DND-41 (cell line): ENCODE measurements around the gene INAFM1.

Experiments
- ATAC-seq: fragments of 200-7000 bp; cut with Tn5 transposase; 3 replicates; pipeline ENCODE4 v1.9.1; 2021; ENCODE audit warnings: low read depth; ENCODE audit not compliant: insufficient read depth
- DNase-seq: peaks from one replicate; pipeline ENCODE4 v3.0.0-alpha.2; 2020
- H2AFZ ChIP-seq: 2 replicates; pipeline ENCODE4 v1.6.0; 2012; ENCODE audit warnings: low read depth, low read length
- H3K27ac ChIP-seq: 2 replicates; pipeline ENCODE4 v1.5.1; 2012; ENCODE audit warnings: low read length, inconsistent platforms
- H3K27me3 ChIP-seq: fragments of 200-600 bp; sonication (generic); 2 replicates; pipeline ENCODE4 v1.6.0; 2012; ENCODE audit warnings: low read length, mild to moderate bottlenecking, inconsistent platforms; ENCODE audit not compliant: insufficient read depth, poor library complexity
- H3K36me3 ChIP-seq: 2 replicates; pipeline ENCODE4 v1.5.1; 2012; ENCODE audit warnings: low read length, inconsistent platforms; ENCODE audit not compliant: insufficient read depth
- H3K4me1 ChIP-seq: 2 replicates; pipeline ENCODE4 v1.5.1; 2012; ENCODE audit warnings: mild to moderate bottlenecking, low read length; ENCODE audit not compliant: insufficient read depth
- H3K4me2 ChIP-seq: 2 replicates; pipeline ENCODE4 v1.6.0; 2012; ENCODE audit warnings: mild to moderate bottlenecking, moderate library complexity, low read length, inconsistent platforms; ENCODE audit not compliant: insufficient read depth
- H3K4me3 ChIP-seq, 2 experiments: fragments of 200-600 bp in 1 of 2; shearing (Covaris generic) in 1 of 2; 2 replicates each; pipeline ENCODE4 v1.5.1; 2012 to 2016; ENCODE audit warnings: inconsistent platforms in 2 of 2, low read length in 2 of 2, mild to moderate bottlenecking in 2 of 2, low read depth in 1 of 2, moderate library complexity in 1 of 2
- H3K79me2 ChIP-seq: 2 replicates; pipeline ENCODE4 v1.6.0; 2012; ENCODE audit warnings: low read length, inconsistent platforms; ENCODE audit not compliant: insufficient read depth
- H3K9ac ChIP-seq: 2 replicates; pipeline ENCODE4 v1.6.0; 2012; ENCODE audit warnings: low read depth, mild to moderate bottlenecking, inconsistent platforms, low read length, moderate library complexity
- H3K9me3 ChIP-seq: 2 replicates; pipeline ENCODE4 v1.5.1; 2012; ENCODE audit warnings: low read length, moderate library complexity, mild to moderate bottlenecking, inconsistent platforms; ENCODE audit not compliant: insufficient read depth, severe bottlenecking
- H4K20me1 ChIP-seq: 2 replicates; pipeline ENCODE4 v1.6.0; 2012; ENCODE audit warnings: low read length; ENCODE audit not compliant: insufficient read depth
- EZH2 ChIP-seq: IDR thresholded peaks from 3 replicates; pipeline ENCODE4 v1.6.1; 2012; ENCODE audit warnings: borderline replicate concordance, low read depth, mild to moderate bottlenecking, moderate library complexity, low read length, inconsistent platforms; ENCODE audit not compliant: severe bottlenecking
- TF ChIP-seq, protein P1 (sequence below): IDR thresholded peaks from 2 replicates; pipeline ENCODE4 v1.5.1; 2012; ENCODE audit warnings: borderline replicate concordance, low read length, moderate library complexity, mild to moderate bottlenecking; ENCODE audit not compliant: poor library complexity, severe bottlenecking; ENCODE audit errors: extremely low read depth

The INAFM1 gene

DNA sequence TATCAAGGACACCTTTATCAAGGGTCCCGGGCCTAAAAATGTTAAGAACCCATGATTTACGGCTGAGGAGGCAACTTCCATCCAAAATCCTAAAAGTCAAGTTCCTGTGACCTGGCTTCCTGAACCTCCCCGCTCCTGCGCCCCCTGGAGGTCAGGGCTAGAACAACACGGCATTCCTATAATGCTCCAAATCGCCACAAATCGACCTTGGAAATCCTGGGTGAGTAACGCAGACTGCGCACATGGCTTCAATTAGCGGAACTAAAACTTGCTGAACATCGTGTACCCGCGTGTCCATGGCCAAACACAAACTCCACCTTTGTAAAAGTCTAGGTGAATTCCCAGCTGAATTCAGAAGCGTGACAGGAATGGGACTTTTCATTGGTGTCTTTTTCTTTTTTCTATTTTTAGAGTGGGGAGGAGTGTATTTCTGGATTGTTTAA, 30.6 kb downstream of the INAFM1 start:
- no peaks in the 10 kb centered on the region for H3K79me2 ChIP-seq
- H3K27ac ChIP-seq, result no peak overlapping the region

DNA sequence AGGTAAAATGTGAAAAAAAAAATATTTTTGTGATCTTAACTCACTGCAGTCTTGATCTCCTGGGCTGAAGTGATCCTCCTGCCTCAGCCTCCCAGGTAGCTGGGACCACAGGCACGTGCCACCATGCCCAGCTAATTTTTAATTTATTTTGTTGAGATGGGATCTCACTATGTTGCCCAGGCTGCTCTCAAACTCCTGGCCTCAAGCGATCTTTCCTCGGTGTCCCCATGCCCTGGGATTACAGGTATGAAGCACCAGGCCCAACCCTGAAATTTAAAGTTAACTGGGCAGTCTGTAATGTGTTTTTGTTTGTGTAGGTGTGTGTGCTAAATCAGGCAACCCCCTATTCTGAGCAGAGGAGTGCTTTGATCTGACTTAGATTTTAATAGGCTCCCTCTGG, 31.6 kb downstream of the INAFM1 start:
- Histone ChIP-seq H3K4me2 (no peak overlapping the region), H3K27ac (no peak overlapping the region), H4K20me1 (no peaks in the 10 kb centered on the region), H3K9ac (no peak overlapping the region), H3K36me3 (no peaks in the 10 kb centered on the region), H3K27me3 (no peaks in the 10 kb centered on the region), H3K4me1 (0 out of 2 replicates have a peak, but pooled peaks cover 5% of the 10 kb centered on the region), H3K4me3 (no peak overlapping the region), H3K79me2 (no peaks in the 10 kb centered on the region), H2AFZ (no peak overlapping the region), H3K9me3 (no peaks in the 10 kb centered on the region)
- no peak for ATAC-seq
- TF ChIP-seq, protein P1, sequence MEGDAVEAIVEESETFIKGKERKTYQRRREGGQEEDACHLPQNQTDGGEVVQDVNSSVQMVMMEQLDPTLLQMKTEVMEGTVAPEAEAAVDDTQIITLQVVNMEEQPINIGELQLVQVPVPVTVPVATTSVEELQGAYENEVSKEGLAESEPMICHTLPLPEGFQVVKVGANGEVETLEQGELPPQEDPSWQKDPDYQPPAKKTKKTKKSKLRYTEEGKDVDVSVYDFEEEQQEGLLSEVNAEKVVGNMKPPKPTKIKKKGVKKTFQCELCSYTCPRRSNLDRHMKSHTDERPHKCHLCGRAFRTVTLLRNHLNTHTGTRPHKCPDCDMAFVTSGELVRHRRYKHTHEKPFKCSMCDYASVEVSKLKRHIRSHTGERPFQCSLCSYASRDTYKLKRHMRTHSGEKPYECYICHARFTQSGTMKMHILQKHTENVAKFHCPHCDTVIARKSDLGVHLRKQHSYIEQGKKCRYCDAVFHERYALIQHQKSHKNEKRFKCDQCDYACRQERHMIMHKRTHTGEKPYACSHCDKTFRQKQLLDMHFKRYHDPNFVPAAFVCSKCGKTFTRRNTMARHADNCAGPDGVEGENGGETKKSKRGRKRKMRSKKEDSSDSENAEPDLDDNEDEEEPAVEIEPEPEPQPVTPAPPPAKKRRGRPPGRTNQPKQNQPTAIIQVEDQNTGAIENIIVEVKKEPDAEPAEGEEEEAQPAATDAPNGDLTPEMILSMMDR, result no peak
- TF ChIP-seq EZH2, result no peak
- no peak for DNase-seq

More for the DNA sequence above, 30.6 kb downstream of the INAFM1 start:
- ATAC-seq, result no peak
- no peaks in the 10 kb centered on the region for H3K9me3 ChIP-seq
- DNase-seq, result peak; percentile 58
- H3K4me2 ChIP-seq, result no peak overlapping the region
- no peak overlapping the region for H3K9ac ChIP-seq
- H4K20me1 ChIP-seq, result no peaks in the 10 kb centered on the region
- H3K36me3 ChIP-seq, result no peaks in the 10 kb centered on the region
- TF ChIP-seq, protein P1, result peak; percentile 99
- no peak for TF ChIP-seq EZH2
- H2AFZ ChIP-seq, result peak overlapping the region; percentile 24; the same call in 1 of the 2 replicates
- H3K4me3 ChIP-seq, result no peak overlapping the region
- H3K27me3 ChIP-seq, result no peaks in the 10 kb centered on the region
- 0 out of 2 replicates have a peak, but pooled peaks cover 5% of the 10 kb centered on the region for H3K4me1 ChIP-seq

DNA sequence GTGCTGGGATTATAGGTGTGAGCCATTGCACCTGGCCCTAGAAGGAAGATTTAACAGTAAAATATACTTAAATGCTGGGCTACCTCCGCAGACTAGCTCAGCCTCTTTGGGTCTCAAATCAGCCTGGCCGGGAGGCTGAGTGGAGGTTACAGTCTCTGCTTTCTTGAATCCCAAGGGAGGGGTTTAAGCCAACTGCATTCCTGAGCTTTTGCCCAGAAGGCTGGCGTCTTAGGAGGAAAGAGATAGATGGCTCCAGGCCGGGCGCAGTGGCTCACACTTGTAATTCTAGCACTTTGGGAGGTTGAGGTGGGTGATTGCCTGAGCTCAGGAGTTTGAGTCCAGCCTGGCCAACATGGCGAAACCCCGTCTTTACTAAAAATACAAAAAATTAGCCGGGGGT, 34.4 kb downstream of the INAFM1 start:
- Histone ChIP-seq H2AFZ (no peak overlapping the region), H4K20me1 (no peaks in the 10 kb centered on the region), H3K9ac (no peak overlapping the region), H3K27me3 (no peaks in the 10 kb centered on the region), H3K4me2 (no peak overlapping the region), H3K79me2 (no peaks in the 10 kb centered on the region), H3K27ac (no peak overlapping the region), H3K36me3 (no peaks in the 10 kb centered on the region), H3K9me3 (no peaks in the 10 kb centered on the region), H3K4me3 (no peak overlapping the region), H3K4me1 (0 out of 2 replicates have a peak, but pooled peaks cover 5% of the 10 kb centered on the region)
- no peak for TF ChIP-seq EZH2
- TF ChIP-seq, protein P1, result no peak
- DNase-seq (no peak), ATAC-seq (no peak)
